ENCODE data around the gene USP44. TPM values are rescaled to one million over a fixed set of nuclear protein-coding genes. Genes with fewer than 3 reads are reported as not detected.
A peak's percentile ranks its signal among the peaks of the same experiment; 100 is the strongest.

USP44 gene
- total and polyA plus RNA-seq, 2 of the 13 experiments (the other 11 are each of a cell fraction or from before 2014, with no cell fraction given), result 0.05 to 0.07 TPM

- no peak for TF ChIP-seq ZBTB7A (CRISPR knock-in tag; IDR thresholded peaks at IDR 0.05)
- peak; percentile 77; the same call in 1 of the 2 replicates for TF ChIP-seq MXD4 (CRISPR knock-in tag; IDR thresholded peaks at IDR 0.05)
- peak; percentile 67 for TF ChIP-seq CREB3 (CRISPR knock-in tag; IDR thresholded peaks at IDR 0.05)
- peak; percentile 99 for TF ChIP-seq ZNF574 (CRISPR knock-in tag; IDR thresholded peaks at IDR 0.05)
- TF ChIP-seq POLR2AphosphoS5 (IDR thresholded peaks at IDR 0.05; ENCODE audit: low read depth, low read length), result peak; percentile 95
- 0 out of 2 replicates have a peak, but pooled peaks have one; percentile 60 for TF ChIP-seq ZNF30 (CRISPR knock-in tag; IDR thresholded peaks at IDR 0.05)
- TF ChIP-seq SMAD3 (CRISPR knock-in tag; IDR thresholded peaks at IDR 0.05), result no peak; the same call in 1 of the 2 replicates
- TF ChIP-seq ZNF264 (CRISPR knock-in tag; IDR thresholded peaks at IDR 0.05), result peak; percentile 80; the same call in 1 of the 2 replicates
- 0 out of 2 replicates have a peak, but pooled peaks have one; percentile 7 for TF ChIP-seq ZNF24 (IDR thresholded peaks at IDR 0.05)
- TF ChIP-seq NPAS2 (CRISPR knock-in tag; IDR thresholded peaks at IDR 0.05; ENCODE audit: borderline replicate concordance), result no peak
- peak; percentile 57; the same call in 1 of the 2 replicates for TF ChIP-seq BRF2 (CRISPR knock-in tag; IDR thresholded peaks at IDR 0.05)
- no peak for TF ChIP-seq ZNF282 (IDR thresholded peaks at IDR 0.05; ENCODE audit: partially characterized antibody)
- peak; percentile 88; the same call in 1 of the 2 replicates for TF ChIP-seq ZMAT3 (CRISPR knock-in tag; conservative IDR thresholded peaks at IDR 0.05)
- no peak for TF ChIP-seq ZNF207 (IDR thresholded peaks at IDR 0.05; ENCODE audit: borderline replicate concordance)
- no peak for TF ChIP-seq FOXA1 (IDR thresholded peaks at IDR 0.05)
- no peak; the same call in 1 of the 2 replicates for TF ChIP-seq FOXA1 (CRISPR knock-in tag; IDR thresholded peaks at IDR 0.05)
- TF ChIP-seq PLSCR1 (CRISPR knock-in tag; IDR thresholded peaks at IDR 0.05; ENCODE audit: borderline replicate concordance), result no peak
- TF ChIP-seq ZNF652 (CRISPR knock-in tag; IDR thresholded peaks at IDR 0.05; ENCODE audit: borderline replicate concordance, low read depth), result peak; percentile 48; the same call in 1 of the 2 replicates
- 0 out of 2 replicates have a peak, but pooled peaks have one; percentile 22 for TF ChIP-seq ZNF7 (CRISPR knock-in tag; IDR thresholded peaks at IDR 0.05)
- TF ChIP-seq ESRRA (CRISPR knock-in tag; IDR thresholded peaks at IDR 0.05; ENCODE audit: low read depth), result no peak
- peak; percentile 97 for TF ChIP-seq MYC (CRISPR knock-in tag; IDR thresholded peaks at IDR 0.05; ENCODE audit: borderline replicate concordance)
- TF ChIP-seq ZNF260 (CRISPR knock-in tag; IDR thresholded peaks at IDR 0.05; ENCODE audit: borderline replicate concordance, low read depth), result no peak
- no peak for TF ChIP-seq ZNF382 (CRISPR knock-in tag; IDR thresholded peaks at IDR 0.05; ENCODE audit: borderline replicate concordance)
- TF ChIP-seq GATAD1 (CRISPR knock-in tag; IDR thresholded peaks at IDR 0.05), result peak; percentile 96
- no peak for TF ChIP-seq FOXM1 (CRISPR knock-in tag; IDR thresholded peaks at IDR 0.05)
Observed at GRCh38 chr12:95473884-95474659, 77.2 kb downstream of the USP44 start, which contains the start of gene METAP2 (continued).

All from HepG2 (cell line).